CD4-positive, alpha-beta T cell (primary cell): ENCODE data around the gene STEAP3. TPM values are rescaled to one million over a fixed set of nuclear protein-coding genes. Genes with fewer than 3 reads are reported as not detected.

ENCODE experiments used
- ATAC-seq: fragments of 200-7000 bp; cut with Tn5 transposase; one replicate; pipeline ENCODE4 v1.10.0; 2022; ENCODE audit warnings: mild to moderate bottlenecking; ENCODE audit not compliant: poor library complexity
- CTCF ChIA-PET: fragments of 350-600 bp; sonication (Branson Sonifier 250); formaldehyde crosslinking; loops from one replicate; lab custom pipeline; 2021; ENCODE audit warnings: antibody characterized with exemption, inconsistent platforms; lab: Charles Lee
- POLR2A ChIA-PET: fragments of 350-600 bp; sonication (Branson Sonifier 250); formaldehyde crosslinking; loops from one replicate; lab custom pipeline; 2021; ENCODE audit warnings: antibody characterized with exemption, inconsistent platforms; lab: Charles Lee
- DNase-seq, 14 experiments: peaks; one replicate each; pipeline ENCODE4 v3.0.0-alpha.2; 2013 to 2020; ENCODE audit warnings: mixed read lengths in 2 of 14
- H3K27ac ChIP-seq, 2 donors: one replicate each; pipeline versions ENCODE4 v1.5.1 to v1.7.0; 2013; ENCODE audit warnings: low read length in 2 of 2, low read depth in 1 of 2, mild to moderate bottlenecking in 1 of 2
- H3K27me3 ChIP-seq, 2 experiments: 1 replicate in 1 of 2; 2 replicates in 1 of 2; pipeline versions ENCODE4 v1.6.1 to v1.7.0; 2013; ENCODE audit warnings: low read length in 2 of 2, control low read depth in 1 of 2, mild to moderate bottlenecking in 1 of 2, moderate library complexity in 1 of 2; ENCODE audit not compliant: insufficient read depth in 2 of 2, control insufficient read depth in 1 of 2
- H3K36me3 ChIP-seq: one replicate; pipeline ENCODE4 v1.6.1; 2013; ENCODE audit warnings: low read length, control low read depth; ENCODE audit not compliant: insufficient read depth
- H3K4me1 ChIP-seq: one replicate; pipeline ENCODE4 v1.6.1; 2013; ENCODE audit warnings: low read length, control low read depth; ENCODE audit not compliant: insufficient read depth
- H3K4me3 ChIP-seq: one replicate; pipeline ENCODE4 v1.5.1; 2013; ENCODE audit warnings: mild to moderate bottlenecking, low read length, moderate library complexity
- H3K9me3 ChIP-seq, 2 experiments: 1 replicate in 1 of 2; 2 replicates in 1 of 2; pipeline versions ENCODE4 v1.6.1 to v1.7.0; 2013; ENCODE audit warnings: low read length in 2 of 2, mild to moderate bottlenecking in 2 of 2, control low read depth in 1 of 2, moderate library complexity in 1 of 2; ENCODE audit not compliant: control insufficient read depth in 1 of 2, insufficient read depth in 1 of 2
- H3K27ac Mint-ChIP-seq: one replicate; pipeline ENCODE4 v1.8.0; 2020; ENCODE audit warnings: mixed read lengths
- H3K27me3 Mint-ChIP-seq: one replicate; pipeline ENCODE4 v1.8.0; 2021; ENCODE audit warnings: mixed read lengths
- H3K36me3 Mint-ChIP-seq: one replicate; pipeline ENCODE4 v1.8.0; 2021; ENCODE audit warnings: low read depth, mixed read lengths
- H3K4me1 Mint-ChIP-seq: one replicate; pipeline ENCODE4 v1.8.0; 2021; ENCODE audit warnings: low read depth, mixed read lengths
- H3K4me3 Mint-ChIP-seq: one replicate; pipeline ENCODE4 v1.8.0; 2020; ENCODE audit warnings: mild to moderate bottlenecking, mixed read lengths
- H3K9me3 Mint-ChIP-seq: one replicate; pipeline ENCODE4 v1.8.0; 2020; ENCODE audit warnings: mixed read lengths
- intact Hi-C, 2 experiments: fragments of 100-400 bp; cut with DNase I in 1 of 2; cut with micrococcal nuclease in 1 of 2; formaldehyde crosslinking; loops; one replicate each; pipeline versions ENCODE4 v1.15.1 to v1.9.0; 2023 to 2025; cut with DNase I, micrococcal nuclease
- total RNA-seq, 174 experiments: library from RNA in 2 of 174; stranded (reverse) in 2 of 174; gene quantifications; one replicate each; pipeline ENCODE4 v1.2.3 and lab custom pipeline; 2021 to 2026
- TF ChIP-seq, protein P1 (sequence below): fragments of 200-600 bp; IDR thresholded peaks from one replicate; pipeline ENCODE4 v1.8.0; 2022; ENCODE audit warnings: antibody characterized with exemption, mild to moderate bottlenecking

STEAP3 gene
- total RNA-seq, 2 experiments from 2014 or later, result not detected

- no peak overlapping the region for H3K27ac Mint-ChIP-seq
Observed at GRCh38 chr2:119222863-119223520, 642 bp upstream of the STEAP3 start.

DNA sequence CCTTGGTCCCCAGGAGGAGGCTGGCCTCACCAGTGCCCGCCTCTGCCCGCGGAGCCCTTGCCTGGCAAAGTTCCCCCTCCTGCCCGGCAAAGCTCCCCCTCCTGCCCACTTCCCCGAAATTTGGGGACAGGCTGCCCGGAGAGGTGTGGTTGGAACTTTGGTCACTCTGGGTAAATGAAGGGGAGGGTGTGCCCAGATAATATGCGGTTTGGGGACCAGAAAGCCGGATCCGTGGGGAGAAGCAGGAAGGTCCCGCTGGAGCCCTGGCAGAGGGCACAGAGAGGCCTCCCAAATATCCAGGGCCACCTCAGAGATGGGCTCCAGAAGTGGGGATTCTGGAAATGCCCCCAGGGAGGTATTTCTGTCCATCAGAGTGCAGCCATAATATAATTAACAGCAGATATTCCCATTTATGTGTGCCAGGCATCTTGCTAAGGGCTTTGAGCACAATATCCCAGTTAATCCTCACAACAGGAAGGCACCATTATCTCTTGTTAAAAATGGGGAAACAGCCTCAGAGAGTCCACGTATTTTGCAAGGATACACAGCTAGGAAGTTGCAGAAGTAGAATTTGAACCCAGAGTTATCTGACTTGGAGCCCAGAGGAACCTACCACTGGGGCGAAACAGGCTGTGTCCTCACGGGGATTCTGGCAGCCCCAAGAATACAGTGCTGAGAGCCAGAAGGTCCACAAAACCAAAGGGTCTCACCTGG is 914 bp downstream of the STEAP3 start:
- Histone ChIP-seq H3K9me3 (no peaks in the 10 kb centered on the region), H3K4me3 (no peak overlapping the region), H3K4me1 (peaks cover 4% of the 10 kb centered on the region), H3K27ac (no peak overlapping the region), H3K27me3 (peaks cover 15 to 42% of the 10 kb centered on the region in 2 experiments), H3K36me3 (no peaks in the 10 kb centered on the region)
- no peaks in the 10 kb centered on the region for H3K9me3 Mint-ChIP-seq
- POLR2A ChIA-PET, result no interaction called here
- intact Hi-C loops, result no loop called here
- TF ChIP-seq, protein P1, sequence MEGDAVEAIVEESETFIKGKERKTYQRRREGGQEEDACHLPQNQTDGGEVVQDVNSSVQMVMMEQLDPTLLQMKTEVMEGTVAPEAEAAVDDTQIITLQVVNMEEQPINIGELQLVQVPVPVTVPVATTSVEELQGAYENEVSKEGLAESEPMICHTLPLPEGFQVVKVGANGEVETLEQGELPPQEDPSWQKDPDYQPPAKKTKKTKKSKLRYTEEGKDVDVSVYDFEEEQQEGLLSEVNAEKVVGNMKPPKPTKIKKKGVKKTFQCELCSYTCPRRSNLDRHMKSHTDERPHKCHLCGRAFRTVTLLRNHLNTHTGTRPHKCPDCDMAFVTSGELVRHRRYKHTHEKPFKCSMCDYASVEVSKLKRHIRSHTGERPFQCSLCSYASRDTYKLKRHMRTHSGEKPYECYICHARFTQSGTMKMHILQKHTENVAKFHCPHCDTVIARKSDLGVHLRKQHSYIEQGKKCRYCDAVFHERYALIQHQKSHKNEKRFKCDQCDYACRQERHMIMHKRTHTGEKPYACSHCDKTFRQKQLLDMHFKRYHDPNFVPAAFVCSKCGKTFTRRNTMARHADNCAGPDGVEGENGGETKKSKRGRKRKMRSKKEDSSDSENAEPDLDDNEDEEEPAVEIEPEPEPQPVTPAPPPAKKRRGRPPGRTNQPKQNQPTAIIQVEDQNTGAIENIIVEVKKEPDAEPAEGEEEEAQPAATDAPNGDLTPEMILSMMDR, result no peak
- H3K4me3 Mint-ChIP-seq, result no peak overlapping the region
- peaks cover 60% of the 10 kb centered on the region for H3K27me3 Mint-ChIP-seq
- no peak overlapping the region for H3K27ac Mint-ChIP-seq
- no peak for DNase-seq
- H3K36me3 Mint-ChIP-seq, result no peaks in the 10 kb centered on the region
- no peaks in the 10 kb centered on the region for H3K4me1 Mint-ChIP-seq
- ATAC-seq, result no peak
- CTCF ChIA-PET, result no interaction called here

More at GRCh38 chr2:119222863-119223520, 642 bp upstream of the STEAP3 start:
- Mint-ChIP-seq H3K27me3 (peaks cover 64% of the 10 kb centered on the region), H3K9me3 (no peaks in the 10 kb centered on the region), H3K4me1 (no peaks in the 10 kb centered on the region), H3K4me3 (peak overlapping the region; percentile 60), H3K36me3 (no peaks in the 10 kb centered on the region)
- TF ChIP-seq, protein P1, result no peak
- no peaks in the 10 kb centered on the region for H3K36me3 ChIP-seq
- H3K4me1 ChIP-seq, result peaks cover 4% of the 10 kb centered on the region
- H3K4me3 ChIP-seq, result no peak overlapping the region
- H3K9me3 ChIP-seq, result no peaks in the 10 kb centered on the region
- intact Hi-C loops, result no loop called here
- no peak for DNase-seq
- no peak for ATAC-seq
- POLR2A ChIA-PET, result no interaction called here
- H3K27ac ChIP-seq, result no peak overlapping the region
- peaks cover 15 to 46% of the 10 kb centered on the region in 2 experiments for H3K27me3 ChIP-seq
- CTCF ChIA-PET, result no interaction called here

GRCh38 chr2:119225105-119225865 is 1.7 kb downstream of the STEAP3 start:
- TF ChIP-seq, protein P1, result no peak
- no peaks in the 10 kb centered on the region for H3K9me3 ChIP-seq
- H3K27ac ChIP-seq, result no peak overlapping the region
- peaks cover 54% of the 10 kb centered on the region for H3K27me3 Mint-ChIP-seq
- ChIA-PET CTCF (no interaction called here), POLR2A (no interaction called here)
- DNase-seq, result no peak
- no peak overlapping the region for H3K4me3 ChIP-seq
- H3K4me1 Mint-ChIP-seq, result no peaks in the 10 kb centered on the region
- peaks cover 4% of the 10 kb centered on the region for H3K4me1 ChIP-seq
- no peaks in the 10 kb centered on the region for H3K9me3 Mint-ChIP-seq
- no peaks in the 10 kb centered on the region for H3K36me3 ChIP-seq
- peaks cover 15 to 39% of the 10 kb centered on the region in 2 experiments for H3K27me3 ChIP-seq
- H3K27ac Mint-ChIP-seq, result no peak overlapping the region
- no peaks in the 10 kb centered on the region for H3K36me3 Mint-ChIP-seq
- no peak overlapping the region for H3K4me3 Mint-ChIP-seq
- intact Hi-C loops, result no loop called here
- no peak for ATAC-seq
